SU-DHL-6 (cell line): ENCODE data around the gene MEIOSIN.

Experiments used
- H2AFZ ChIP-seq: fragments of 200-600 bp; sonication (generic); 2 replicates; pipeline ENCODE4 v1.6.1; 2014; ENCODE audit warnings: low read depth, mild to moderate bottlenecking, moderate library complexity, mixed read lengths, antibody characterized with exemption, low read length; ENCODE audit not compliant: severe bottlenecking
- H3F3A ChIP-seq: fragments of 200-600 bp; shearing (Covaris generic); 2 replicates; pipeline ENCODE4 v1.6.0; 2016; ENCODE audit warnings: antibody characterized with exemption, mild to moderate bottlenecking; ENCODE audit not compliant: insufficient read depth
- H3K27ac ChIP-seq: fragments of 200-600 bp; sonication (generic); 2 replicates; pipeline ENCODE4 v1.5.1; 2016; ENCODE audit warnings: low read depth, mild to moderate bottlenecking, low read length, moderate library complexity, mixed read lengths
- H3K27me3 ChIP-seq: fragments of 200-600 bp; sonication (generic), shearing (Covaris generic); 2 replicates; pipeline ENCODE4 v1.6.0; 2014; ENCODE audit warnings: mild to moderate bottlenecking, low read length
- H3K36me3 ChIP-seq: fragments of 200-600 bp; sonication (generic); 2 replicates; pipeline ENCODE4 v1.6.1; 2014; ENCODE audit warnings: mild to moderate bottlenecking, low read length, mixed read lengths
- H3K4me2 ChIP-seq: fragments of 300-600, 200-600 bp; shearing (Covaris generic), sonication (generic); 2 replicates; pipeline ENCODE4 v1.6.0; 2014; ENCODE audit warnings: low read length, low read depth, mild to moderate bottlenecking; ENCODE audit not compliant: poor library complexity, severe bottlenecking
- H3K4me3 ChIP-seq: fragments of 200-600 bp; sonication (generic); 2 replicates; pipeline ENCODE4 v1.5.1; 2014; ENCODE audit warnings: antibody characterized with exemption, low read length, mild to moderate bottlenecking, mixed read lengths; ENCODE audit not compliant: insufficient read depth, poor library complexity, severe bottlenecking
- H3K79me2 ChIP-seq: fragments of 200-600 bp; sonication (generic); 2 replicates; pipeline ENCODE4 v1.6.1; 2014; ENCODE audit warnings: mild to moderate bottlenecking, low read length, moderate library complexity; ENCODE audit not compliant: insufficient read depth
- H3K9ac ChIP-seq: fragments of 200-600 bp; sonication (generic); 2 replicates; pipeline ENCODE4 v1.7.0; 2014; ENCODE audit warnings: mild to moderate bottlenecking, low read length
- H3K9me2 ChIP-seq: fragments of 200-600 bp; sonication (generic); replicated peaks from 2 replicates; pipeline ENCODE4 v1.6.1; 2014; ENCODE audit warnings: low read length; ENCODE audit not compliant: insufficient read depth
- H3K9me3 ChIP-seq: fragments of 200-600 bp; sonication (generic); 2 replicates; pipeline ENCODE4 v1.6.1; 2014; ENCODE audit warnings: low read length, mixed read lengths; ENCODE audit not compliant: insufficient read depth
- H4K20me1 ChIP-seq: fragments of 200-600 bp; sonication (generic); 2 replicates; pipeline ENCODE4 v1.6.1; 2014; ENCODE audit warnings: low read depth, mild to moderate bottlenecking, antibody characterized with exemption, low read length, moderate library complexity, mixed read lengths
- EZH2phosphoT487 ChIP-seq: fragments of 200-600 bp; sonication (generic), shearing (Covaris generic); conservative IDR thresholded peaks from 2 replicates; pipeline ENCODE4 v1.6.1; 2018; ENCODE audit warnings: mild to moderate bottlenecking, antibody characterized with exemption, low read length, moderate library complexity, mixed read lengths
- TF ChIP-seq, protein P1 (sequence below): fragments of 200-600 bp; sonication (generic); IDR thresholded peaks from one replicate; pipeline ENCODE4 v1.5.1; 2017; ENCODE audit warnings: antibody characterized with exemption, mild to moderate bottlenecking, low read length, moderate library complexity; ENCODE audit not compliant: insufficient read depth, poor library complexity, severe bottlenecking

The MEIOSIN gene

DNA sequence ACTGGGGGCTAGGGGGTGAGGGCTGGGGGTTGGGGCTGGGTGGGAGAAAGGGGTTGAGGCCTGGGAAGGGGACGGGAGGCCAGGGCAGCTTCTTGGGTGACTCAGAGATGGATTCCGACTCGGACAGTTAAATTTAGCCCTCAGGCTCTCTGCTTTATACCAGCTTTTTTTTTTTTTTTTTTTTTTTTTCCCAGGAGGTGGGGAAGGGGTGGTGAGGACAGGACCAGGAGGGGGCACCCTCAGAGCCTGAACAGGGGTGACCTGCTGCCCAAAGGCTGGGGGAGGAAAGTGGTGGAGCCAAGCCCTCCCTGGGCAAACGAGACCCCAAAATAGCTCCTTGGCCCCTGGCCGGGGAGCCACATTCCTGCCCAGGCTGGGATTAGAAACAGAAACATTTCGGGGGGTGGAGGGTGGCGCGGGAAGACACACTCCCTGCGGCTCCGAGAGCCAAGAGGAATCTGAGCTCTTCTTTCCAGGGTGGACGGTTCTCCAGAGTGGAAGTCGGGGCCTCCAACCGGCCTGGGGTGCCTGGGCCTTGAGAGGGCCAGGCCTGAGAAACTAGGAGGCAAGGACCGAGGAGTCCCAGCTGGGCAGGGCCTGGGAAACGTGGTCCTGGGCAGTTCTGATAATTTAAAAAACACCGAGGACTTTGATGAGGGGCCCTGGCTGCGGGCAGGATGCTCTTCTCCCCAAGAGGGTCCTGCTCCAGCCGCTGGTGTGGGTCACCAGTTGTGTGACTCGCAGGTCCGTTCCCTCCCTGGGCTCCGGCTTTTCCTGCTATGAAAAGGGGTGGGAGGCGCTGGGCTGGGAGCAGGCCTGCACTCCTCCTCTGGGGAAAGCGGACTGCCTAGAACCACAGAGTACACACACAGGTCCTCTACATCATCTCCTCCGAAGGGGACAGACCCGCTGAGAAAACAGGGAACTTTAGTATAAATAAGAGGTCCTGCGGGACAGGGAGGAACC lies 49.9 kb downstream of the MEIOSIN start:
- H3K9ac ChIP-seq: no peak overlapping the region
- no peaks in the 10 kb centered on the region for H3K9me3 ChIP-seq
- no peaks in the 10 kb centered on the region for H3K27me3 ChIP-seq
- H4K20me1 ChIP-seq: no peaks in the 10 kb centered on the region
- no peak overlapping the region for H3K4me3 ChIP-seq
- H3K4me2 ChIP-seq: no peak overlapping the region
- H3K79me2 ChIP-seq: no peaks in the 10 kb centered on the region
- TF ChIP-seq EZH2phosphoT487: no peak
- TF ChIP-seq, protein P1, sequence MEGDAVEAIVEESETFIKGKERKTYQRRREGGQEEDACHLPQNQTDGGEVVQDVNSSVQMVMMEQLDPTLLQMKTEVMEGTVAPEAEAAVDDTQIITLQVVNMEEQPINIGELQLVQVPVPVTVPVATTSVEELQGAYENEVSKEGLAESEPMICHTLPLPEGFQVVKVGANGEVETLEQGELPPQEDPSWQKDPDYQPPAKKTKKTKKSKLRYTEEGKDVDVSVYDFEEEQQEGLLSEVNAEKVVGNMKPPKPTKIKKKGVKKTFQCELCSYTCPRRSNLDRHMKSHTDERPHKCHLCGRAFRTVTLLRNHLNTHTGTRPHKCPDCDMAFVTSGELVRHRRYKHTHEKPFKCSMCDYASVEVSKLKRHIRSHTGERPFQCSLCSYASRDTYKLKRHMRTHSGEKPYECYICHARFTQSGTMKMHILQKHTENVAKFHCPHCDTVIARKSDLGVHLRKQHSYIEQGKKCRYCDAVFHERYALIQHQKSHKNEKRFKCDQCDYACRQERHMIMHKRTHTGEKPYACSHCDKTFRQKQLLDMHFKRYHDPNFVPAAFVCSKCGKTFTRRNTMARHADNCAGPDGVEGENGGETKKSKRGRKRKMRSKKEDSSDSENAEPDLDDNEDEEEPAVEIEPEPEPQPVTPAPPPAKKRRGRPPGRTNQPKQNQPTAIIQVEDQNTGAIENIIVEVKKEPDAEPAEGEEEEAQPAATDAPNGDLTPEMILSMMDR: no peak
- H3F3A ChIP-seq: peaks cover 3% of the 10 kb centered on the region; the same call in 1 of the 2 replicates
- no peaks in the 10 kb centered on the region for H3K36me3 ChIP-seq
- H3K27ac ChIP-seq: no peak overlapping the region
- H2AFZ ChIP-seq: no peak overlapping the region
- no peaks in the 10 kb centered on the region for H3K9me2 ChIP-seq

DNA sequence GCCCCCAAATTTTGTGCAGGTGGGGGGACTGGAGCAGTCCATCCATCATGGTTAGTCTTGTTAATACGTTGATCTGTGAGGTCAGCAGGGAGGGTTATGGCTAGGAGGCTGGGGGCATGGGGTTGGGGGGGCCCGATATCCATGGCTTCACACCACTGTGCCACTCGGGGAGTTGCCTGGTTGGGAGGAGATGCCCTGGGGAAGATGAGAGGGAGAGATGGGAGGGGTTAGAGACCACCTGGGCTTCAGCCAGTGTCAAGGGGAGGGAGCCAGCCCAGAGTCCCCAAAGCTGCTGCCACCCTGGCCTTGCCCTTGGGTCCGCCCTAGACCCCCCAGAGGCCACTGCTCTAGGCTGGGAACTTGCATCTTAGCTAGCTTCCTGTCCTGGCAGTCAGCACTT lies 50.9 kb downstream of the MEIOSIN start:
- H3K9ac ChIP-seq: no peak overlapping the region
- H3K4me3 ChIP-seq: no peak overlapping the region
- no peaks in the 10 kb centered on the region for H3K9me2 ChIP-seq
- no peaks in the 10 kb centered on the region for H3K79me2 ChIP-seq
- H3K9me3 ChIP-seq: no peaks in the 10 kb centered on the region
- H3K36me3 ChIP-seq: no peaks in the 10 kb centered on the region
- H3K4me2 ChIP-seq: no peak overlapping the region
- no peak for TF ChIP-seq EZH2phosphoT487
- TF ChIP-seq, protein P1: no peak
- H3K27ac ChIP-seq: no peak overlapping the region
- no peaks in the 10 kb centered on the region for H3K27me3 ChIP-seq
- H4K20me1 ChIP-seq: no peaks in the 10 kb centered on the region
- H3F3A ChIP-seq: peaks cover 3% of the 10 kb centered on the region; the same call in 1 of the 2 replicates
- no peak overlapping the region for H2AFZ ChIP-seq

DNA sequence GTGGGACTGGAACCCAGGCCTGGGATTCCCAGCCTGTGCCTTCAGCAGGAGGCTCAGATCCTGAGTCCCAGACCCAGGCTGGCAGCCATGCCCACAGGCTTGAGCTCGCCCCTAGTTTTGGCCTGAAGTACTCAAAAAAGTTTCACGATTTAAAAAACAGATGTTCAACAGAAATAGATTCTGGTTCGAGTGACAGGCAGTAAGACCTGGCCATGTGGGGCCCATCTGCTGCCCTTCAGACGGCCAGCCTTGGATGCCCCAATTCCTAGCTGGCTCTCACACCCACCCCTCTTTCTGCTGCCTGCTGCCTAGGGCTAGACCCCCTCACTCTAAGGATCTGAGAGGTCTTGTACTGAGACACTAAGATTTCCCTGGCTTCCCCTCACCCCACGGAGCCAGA lies 51.9 kb downstream of the MEIOSIN start:
- H2AFZ ChIP-seq: no peak overlapping the region
- H3K27me3 ChIP-seq: no peaks in the 10 kb centered on the region
- H3K9ac ChIP-seq: no peak overlapping the region
- no peaks in the 10 kb centered on the region for H3K9me2 ChIP-seq
- TF ChIP-seq, protein P1: no peak
- TF ChIP-seq EZH2phosphoT487: no peak
- no peak overlapping the region for H3K4me2 ChIP-seq
- no peaks in the 10 kb centered on the region for H4K20me1 ChIP-seq
- H3K79me2 ChIP-seq: no peaks in the 10 kb centered on the region
- H3K36me3 ChIP-seq: no peaks in the 10 kb centered on the region
- H3F3A ChIP-seq: peaks cover 3% of the 10 kb centered on the region; the same call in 1 of the 2 replicates
- H3K4me3 ChIP-seq: no peak overlapping the region
- no peak overlapping the region for H3K27ac ChIP-seq
- H3K9me3 ChIP-seq: no peaks in the 10 kb centered on the region
